GM23248 (cell line): ENCODE data around the gene IFIH1.

Experiments used
- EZH2 ChIP-seq: fragments of 200-600 bp; sonication (generic); IDR thresholded peaks from 2 replicates; pipeline ENCODE4 v1.6.1; 2018; ENCODE audit warnings: antibody characterized with exemption, mild to moderate bottlenecking; ENCODE audit not compliant: insufficient read depth, poor library complexity, severe bottlenecking
- EZH2phosphoT487 ChIP-seq: fragments of 200-600 bp; sonication (generic); IDR thresholded peaks from 2 replicates; pipeline ENCODE4 v1.6.1; 2018; ENCODE audit warnings: antibody characterized with exemption, moderate library complexity, mild to moderate bottlenecking, low read depth; ENCODE audit not compliant: insufficient read depth

DNA sequence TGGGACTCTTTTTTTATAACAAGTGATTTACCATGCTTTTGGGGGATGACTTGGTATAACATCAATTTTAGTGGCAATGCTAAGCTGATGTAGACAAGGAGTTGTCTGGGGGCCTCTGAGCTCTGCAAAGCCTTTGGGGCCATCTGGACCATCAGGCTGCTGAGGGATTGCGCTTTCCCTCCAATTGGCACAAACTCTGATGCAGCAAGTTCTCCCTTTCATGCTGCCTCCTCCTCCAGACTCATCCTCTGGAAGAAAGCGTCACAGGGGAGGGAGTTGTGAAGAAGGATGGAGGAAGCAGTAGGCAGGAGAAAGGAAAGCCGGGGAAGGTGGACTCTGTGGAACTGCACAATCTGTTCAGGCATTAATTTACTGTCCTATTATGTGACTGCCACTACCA lies 65.0 kb downstream of the IFIH1 start:
- TF ChIP-seq EZH2phosphoT487 (no peak), EZH2 (no peak)
